ENCODE data around the gene GRIN1. TPM values are rescaled to one million over a fixed set of nuclear protein-coding genes. Genes with fewer than 3 reads are reported as not detected.

Gene GRIN1
- total and polyA plus RNA-seq, 2 donors (not counting 1 experiment from before 2014, with no cell fraction given): 0.04 TPM; not detected in 1

- DNase-seq: no peak
- 77% methylated on average over 27 of the region's 27 CpGs for WGBS (ENCODE audit: insufficient coverage)
These were observed 9.3 kb downstream of the GRIN1 start for GRCh38 chr9:137148242-137148641.

GRCh38 chr9:137148661-137149060 lies 9.7 kb downstream of the GRIN1 start:
- Mint-ChIP-seq H3K4me1 (peaks cover 7% of the 10 kb centered on the region), H3K27ac (no peak overlapping the region), H3K4me3 (no peak overlapping the region), H3K9me3 (ENCODE audit: insufficient read depth) (no peaks in the 10 kb centered on the region), H3K27me3 (peaks cover 11% of the 10 kb centered on the region)
- no peak for DNase-seq
- no peak for ATAC-seq (ENCODE audit: low read depth)
- peaks cover 0 to 25% (median 0%) of the 10 kb centered on the region in 3 donors for H3K9me3 ChIP-seq (ENCODE audit: control extremely low read depth in 1 of 3, control insufficient read depth in 2 of 3, insufficient read depth in 1 of 3, low read length in 2 of 3)
- no peak overlapping the region for H3K27ac ChIP-seq (ENCODE audit: low read length in 2 of 2)
- H3K27me3 ChIP-seq (replicated peaks in 1 of 4; ENCODE audit: control extremely low read depth in 1 of 4, control insufficient read depth in 3 of 4, insufficient read depth in 4 of 4, low read length in 3 of 4): peaks cover 0 to 17% (median 0%) of the 10 kb centered on the region in 4 experiments
- no peaks in the 10 kb centered on the region for H3K79me2 ChIP-seq (ENCODE audit: control insufficient read depth, insufficient read depth, low read length)
- WGBS (ENCODE audit: insufficient coverage): 93% methylated on average over 19 of the region's 19 CpGs
- H3K4me2 ChIP-seq (replicated peaks; ENCODE audit: low read depth, low read length, poor library complexity, severe bottlenecking): no peak overlapping the region
- intact Hi-C loops (cut with micrococcal nuclease): no loop called here
- CTCF ChIA-PET: no interaction called here
- TF ChIP-seq EZH2 (IDR thresholded peaks at IDR 0.05; ENCODE audit: borderline replicate concordance, insufficient read depth, low read depth, low read length, poor library complexity, severe bottlenecking) (no peak), CTCF (IDR thresholded peaks at IDR 0.05) (no peak)
- H3K4me3 ChIP-seq (ENCODE audit: control extremely low read depth in 1 of 5, extremely low read depth in 1 of 5, insufficient read depth in 1 of 5, low read depth in 2 of 5, low read length in 4 of 5): no peak overlapping the region
- H3K9ac ChIP-seq (ENCODE audit: low read length): no peak overlapping the region
- POLR2A ChIA-PET: no interaction called here
- H2AFZ ChIP-seq (ENCODE audit: insufficient read depth, low read depth, low read length, poor library complexity, severe bottlenecking): no peak overlapping the region
- H3K4me1 ChIP-seq (ENCODE audit: control insufficient read depth in 2 of 2, insufficient read depth in 2 of 2, low read length in 2 of 2): peaks cover 0 to 13% of the 10 kb centered on the region in 2 donors
- no peaks in the 10 kb centered on the region for H4K20me1 ChIP-seq (ENCODE audit: control insufficient read depth, insufficient read depth, low read length, poor library complexity, severe bottlenecking)
- H3K36me3 ChIP-seq (replicated peaks in 1 of 2; ENCODE audit: control extremely low read depth in 1 of 2, control insufficient read depth in 1 of 2, extremely low read depth in 1 of 2, insufficient read depth in 2 of 2, low read length in 1 of 2): no peaks in the 10 kb centered on the region

More at GRCh38 chr9:137148242-137148641, 9.3 kb downstream of the GRIN1 start:
- Mint-ChIP-seq H3K4me3 (no peak overlapping the region), H3K4me1 (peaks cover 7% of the 10 kb centered on the region), H3K9me3 (ENCODE audit: insufficient read depth) (no peaks in the 10 kb centered on the region), H3K27ac (no peak overlapping the region), H3K27me3 (peaks cover 15% of the 10 kb centered on the region)
- POLR2A ChIA-PET: no interaction called here
- no peak overlapping the region for H2AFZ ChIP-seq (ENCODE audit: insufficient read depth, low read depth, low read length, poor library complexity, severe bottlenecking)
- H3K4me2 ChIP-seq (replicated peaks; ENCODE audit: low read depth, low read length, poor library complexity, severe bottlenecking): no peak overlapping the region
- H3K79me2 ChIP-seq (ENCODE audit: control insufficient read depth, insufficient read depth, low read length): no peaks in the 10 kb centered on the region
- peaks cover 0 to 25% (median 0%) of the 10 kb centered on the region in 3 donors for H3K9me3 ChIP-seq (ENCODE audit: control extremely low read depth in 1 of 3, control insufficient read depth in 2 of 3, insufficient read depth in 1 of 3, low read length in 2 of 3)
- no peak overlapping the region for H3K4me3 ChIP-seq (ENCODE audit: control extremely low read depth in 1 of 5, extremely low read depth in 1 of 5, insufficient read depth in 1 of 5, low read depth in 2 of 5, low read length in 4 of 5)
- H3K4me1 ChIP-seq (ENCODE audit: control insufficient read depth in 2 of 2, insufficient read depth in 2 of 2, low read length in 2 of 2): peaks cover 0 to 13% of the 10 kb centered on the region in 2 donors
- intact Hi-C loops (cut with micrococcal nuclease): no loop called here
- CTCF ChIA-PET: no interaction called here
- H3K36me3 ChIP-seq (replicated peaks in 1 of 2; ENCODE audit: control extremely low read depth in 1 of 2, control insufficient read depth in 1 of 2, extremely low read depth in 1 of 2, insufficient read depth in 2 of 2, low read length in 1 of 2): no peaks in the 10 kb centered on the region
- H4K20me1 ChIP-seq (ENCODE audit: control insufficient read depth, insufficient read depth, low read length, poor library complexity, severe bottlenecking): no peaks in the 10 kb centered on the region
- peaks cover 0 to 22% (median 0%) of the 10 kb centered on the region in 4 experiments for H3K27me3 ChIP-seq (replicated peaks in 1 of 4; ENCODE audit: control extremely low read depth in 1 of 4, control insufficient read depth in 3 of 4, insufficient read depth in 4 of 4, low read length in 3 of 4)
- no peak for TF ChIP-seq CTCF (IDR thresholded peaks at IDR 0.05)
- TF ChIP-seq EZH2 (IDR thresholded peaks at IDR 0.05; ENCODE audit: borderline replicate concordance, insufficient read depth, low read depth, low read length, poor library complexity, severe bottlenecking): no peak
- no peak overlapping the region for H3K9ac ChIP-seq (ENCODE audit: low read length)
- H3K27ac ChIP-seq (ENCODE audit: low read length in 2 of 2): no peak overlapping the region
- no peak for ATAC-seq (ENCODE audit: low read depth)
